GM18858 (cell line): ENCODE measurements around the gene LAMB4.

Experiments
- ATAC-seq: cut with Tn5 transposase; IDR thresholded peaks from one replicate; pipeline ENCODE4 v1.9.1; 2021; ENCODE audit not compliant: unreplicated experiment

The LAMB4 gene

DNA sequence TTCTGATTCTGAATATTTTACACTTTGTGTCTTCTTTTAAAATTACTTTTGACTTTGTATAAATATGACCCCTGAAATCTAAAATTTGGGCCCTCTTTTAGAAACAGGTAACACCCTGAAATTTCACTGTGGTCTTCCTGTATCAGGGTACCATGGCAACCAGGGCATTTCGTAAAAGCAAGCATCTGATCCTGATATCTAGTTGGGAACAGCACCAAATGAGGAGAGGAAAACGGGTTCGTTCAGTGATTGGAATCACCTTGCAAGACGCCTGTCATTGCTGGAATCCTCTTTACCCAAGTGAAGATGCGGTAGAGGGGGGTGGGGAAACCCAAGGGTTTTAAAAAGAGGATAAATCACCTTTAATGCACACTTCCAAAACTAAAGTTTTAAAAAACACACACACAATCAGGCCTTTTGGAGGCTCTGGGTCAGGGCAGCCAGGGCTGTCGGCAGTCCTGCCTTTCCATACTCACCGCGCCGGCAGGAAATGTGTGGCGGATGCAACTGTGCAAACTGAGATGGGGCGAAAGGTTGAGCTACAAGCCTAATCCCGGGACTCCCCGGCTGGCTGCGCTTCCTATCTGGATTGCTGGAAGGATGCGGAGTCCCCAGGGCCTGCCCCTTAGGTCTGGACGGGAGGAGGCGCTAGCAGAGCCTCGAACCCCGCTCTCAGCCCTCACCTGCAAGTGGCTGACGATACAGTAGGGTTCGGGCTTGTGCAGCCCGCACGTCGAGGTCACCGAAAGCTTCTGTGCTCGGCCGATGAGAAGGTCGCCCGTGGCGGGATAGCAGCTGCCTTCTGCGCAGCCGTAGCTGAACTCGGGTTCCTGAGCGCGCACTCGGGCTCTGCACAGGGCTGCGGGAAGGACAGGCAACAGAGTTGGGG is 129.0 kb downstream of the LAMB4 start:
- ATAC-seq, result no peak

DNA sequence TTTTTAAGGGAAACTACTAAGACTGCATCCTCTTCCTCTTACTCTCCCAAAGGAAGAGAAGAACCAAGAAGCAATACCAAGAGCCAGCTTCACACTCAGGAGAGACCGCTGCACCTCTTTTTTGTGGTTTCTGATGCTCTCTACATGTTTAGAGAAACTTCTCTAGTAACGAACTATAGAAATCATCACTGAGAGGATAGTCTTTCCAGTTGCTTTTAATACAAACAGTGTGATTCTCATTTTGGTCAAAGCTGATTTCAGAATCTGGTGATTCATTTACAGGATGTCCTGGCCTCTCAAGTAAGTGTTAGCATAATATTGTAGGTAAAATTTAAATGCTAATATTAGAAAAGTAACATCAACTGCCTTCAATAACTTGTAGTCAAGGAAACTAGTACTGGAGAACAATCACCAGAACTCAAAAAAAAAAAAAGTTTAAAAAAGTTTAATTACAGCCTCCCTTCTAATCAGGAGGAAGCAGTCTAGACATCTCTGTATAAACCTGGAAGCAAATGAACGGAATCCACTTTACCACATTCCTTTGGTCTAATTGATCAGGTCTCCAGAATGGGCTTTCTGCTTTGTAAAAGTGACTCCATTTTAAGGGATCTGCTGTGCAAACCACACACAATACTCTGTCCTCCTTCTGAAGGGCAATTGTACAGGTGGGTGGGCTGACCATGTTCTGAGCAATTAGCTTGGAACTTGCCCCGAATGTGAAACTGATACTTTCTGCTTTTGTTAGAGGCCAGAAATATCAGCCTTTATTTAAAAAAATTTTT is 130.2 kb downstream of the LAMB4 start:
- ATAC-seq, result no peak

DNA sequence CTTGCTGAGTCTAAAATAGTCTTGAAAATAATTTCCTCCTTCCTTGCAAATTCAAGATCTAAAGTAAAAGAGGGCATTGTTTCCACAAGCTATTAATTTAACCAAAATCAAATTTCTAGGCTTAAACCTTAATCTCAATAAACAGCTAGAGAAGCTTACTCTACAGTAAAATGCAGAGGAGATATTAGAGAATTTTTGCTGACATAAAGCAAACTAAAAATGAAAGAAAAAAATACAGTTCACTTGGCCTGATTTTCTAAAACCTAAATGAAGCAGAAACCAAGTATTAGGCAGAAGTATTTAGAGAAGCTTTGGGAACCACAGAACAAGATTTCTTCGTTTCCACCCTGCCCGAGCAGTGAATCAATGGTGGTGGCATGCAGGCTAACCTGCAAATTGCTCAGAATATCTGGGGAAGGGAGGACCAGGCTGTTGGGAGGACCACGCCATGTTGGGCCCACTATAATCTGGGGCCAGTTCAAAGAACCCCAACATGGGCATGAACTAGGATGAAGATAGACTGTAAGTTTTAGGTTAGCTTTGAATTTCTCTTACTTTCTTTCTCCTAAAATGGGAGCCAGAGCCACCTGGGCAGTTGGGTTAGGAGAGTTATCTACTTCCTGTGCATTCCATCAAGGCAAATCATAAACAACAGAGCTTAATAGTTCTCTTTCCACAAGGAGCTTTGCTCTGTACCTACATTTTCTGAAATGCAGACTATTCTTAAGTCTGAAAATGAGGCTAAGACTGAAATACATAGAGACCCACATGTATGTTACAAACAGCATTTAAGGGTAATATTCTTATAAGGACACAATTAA is 131.3 kb downstream of the LAMB4 start:
- no peak for ATAC-seq

DNA sequence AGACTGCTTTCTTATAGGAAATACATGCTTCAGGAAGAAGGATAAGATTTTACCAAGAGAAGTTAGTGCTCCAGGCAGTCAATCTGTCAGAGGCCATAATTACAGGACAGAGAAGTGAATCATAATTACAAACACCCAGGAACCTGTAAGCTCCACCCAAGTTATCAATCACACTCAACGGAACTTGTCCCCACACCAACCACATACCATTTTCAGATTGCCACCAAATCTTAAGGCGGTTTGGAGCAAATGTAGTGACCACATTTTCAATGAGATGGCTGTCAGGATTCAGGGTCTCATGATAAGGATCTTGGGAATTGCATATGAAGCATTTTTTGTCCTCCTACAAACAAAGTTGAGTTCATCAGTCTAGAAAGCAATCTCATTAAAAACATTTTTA is 132.0 kb downstream of the LAMB4 start:
- no peak for ATAC-seq

DNA sequence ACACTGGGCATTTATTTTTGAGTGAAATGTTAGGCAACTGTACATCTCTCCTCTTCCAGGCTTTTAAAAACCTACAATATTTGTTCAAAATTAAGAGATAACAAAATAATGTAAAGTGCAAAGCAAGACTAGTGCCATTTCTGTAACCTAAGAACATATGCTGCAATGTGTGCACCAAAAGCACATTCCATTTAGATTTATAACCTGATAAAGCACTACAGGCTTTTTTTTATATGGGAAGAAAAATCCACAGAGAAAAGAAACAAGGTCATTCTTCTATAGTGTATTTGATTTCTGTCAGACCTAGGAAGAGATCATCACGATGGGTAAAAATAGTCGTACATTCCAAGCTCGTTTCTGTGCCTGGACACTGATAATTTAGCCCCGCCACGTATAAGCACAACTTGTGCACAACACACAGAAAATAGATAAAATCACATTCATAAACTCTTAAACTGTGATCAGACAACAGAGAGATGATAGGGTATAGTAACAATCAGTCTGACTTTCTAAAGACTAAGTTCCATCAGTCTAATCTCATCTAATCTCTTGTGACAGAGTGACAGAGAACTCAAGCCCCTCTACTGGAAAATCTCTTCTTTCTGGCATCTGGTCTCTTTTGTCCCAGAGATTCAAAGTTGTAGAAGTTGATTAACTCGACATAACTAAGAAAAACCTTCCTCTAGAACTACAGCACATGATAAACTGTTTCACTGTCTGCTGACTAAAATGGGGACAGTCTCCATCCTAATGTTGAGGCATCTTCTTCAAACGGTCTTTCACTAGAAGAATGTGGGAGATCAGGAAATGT is 133.9 kb downstream of the LAMB4 start:
- no peak for ATAC-seq

DNA sequence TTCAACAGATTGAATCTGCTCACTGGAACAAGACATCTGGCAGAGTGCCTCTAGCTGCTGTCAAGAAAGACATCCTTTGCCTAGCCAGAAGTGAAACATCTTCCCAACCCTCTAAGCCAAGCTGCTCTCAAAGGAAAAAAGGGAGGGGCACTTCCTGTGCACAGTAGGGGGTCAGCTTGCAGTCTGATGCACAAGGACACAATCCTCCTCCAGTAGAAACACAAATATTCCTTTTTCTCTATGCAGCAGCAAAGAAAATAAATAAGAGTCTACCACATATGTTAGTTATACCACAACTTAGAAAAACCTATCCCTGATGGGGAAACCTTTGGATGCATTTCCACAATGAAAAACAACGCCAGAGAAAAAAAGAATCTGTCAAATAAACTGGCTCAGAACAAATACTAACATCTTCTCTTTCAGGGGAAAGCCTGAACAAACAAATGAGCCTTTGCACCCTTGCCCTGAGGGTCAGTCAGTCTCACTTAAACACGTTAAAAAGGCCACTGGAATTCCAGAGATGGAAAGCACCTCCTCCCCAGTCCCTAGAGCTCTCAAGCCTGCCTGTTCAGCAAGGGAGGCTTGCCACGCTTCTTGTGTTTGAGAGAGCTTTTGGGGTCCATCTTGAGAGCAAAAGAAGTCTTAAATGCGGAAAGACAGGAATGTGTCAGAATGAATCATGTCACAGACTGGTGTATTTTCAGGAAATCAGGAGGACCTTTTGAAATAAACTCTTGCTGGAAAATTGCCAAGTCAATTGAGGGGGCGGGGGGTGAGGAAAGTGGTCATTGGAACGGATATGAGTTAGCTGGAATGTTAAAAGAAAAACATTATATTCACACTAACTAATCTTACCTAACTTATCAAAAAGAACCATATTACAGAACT is 134.7 kb downstream of the LAMB4 start:
- no peak for ATAC-seq

DNA sequence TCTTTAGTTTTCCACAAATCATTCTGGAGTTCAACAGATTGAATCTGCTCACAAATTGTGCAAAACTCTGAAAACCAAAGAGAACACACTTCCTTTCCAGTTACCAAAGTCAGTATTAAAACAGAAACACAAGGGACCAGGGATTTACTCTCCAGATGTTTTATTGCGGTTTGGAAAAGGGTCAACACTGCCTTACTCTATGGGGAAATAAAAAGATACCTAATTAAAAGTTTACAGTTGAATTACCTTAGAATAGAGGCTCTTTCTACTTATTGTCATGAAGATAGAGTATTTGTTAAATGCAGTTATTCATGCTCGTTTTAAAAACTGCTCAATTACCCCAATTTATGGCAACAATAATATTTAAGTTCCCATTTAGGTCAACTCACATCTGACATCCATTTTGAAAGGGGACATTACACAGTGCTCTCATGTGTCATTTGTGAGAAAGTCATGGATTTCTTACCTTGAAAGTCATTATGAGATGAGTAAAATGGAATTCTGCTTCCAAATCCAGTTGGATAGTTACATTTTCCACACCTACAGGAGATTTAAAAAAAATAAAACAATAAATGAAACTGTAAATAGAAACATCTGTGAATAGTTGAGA is 135.6 kb downstream of the LAMB4 start:
- ATAC-seq, result no peak

DNA sequence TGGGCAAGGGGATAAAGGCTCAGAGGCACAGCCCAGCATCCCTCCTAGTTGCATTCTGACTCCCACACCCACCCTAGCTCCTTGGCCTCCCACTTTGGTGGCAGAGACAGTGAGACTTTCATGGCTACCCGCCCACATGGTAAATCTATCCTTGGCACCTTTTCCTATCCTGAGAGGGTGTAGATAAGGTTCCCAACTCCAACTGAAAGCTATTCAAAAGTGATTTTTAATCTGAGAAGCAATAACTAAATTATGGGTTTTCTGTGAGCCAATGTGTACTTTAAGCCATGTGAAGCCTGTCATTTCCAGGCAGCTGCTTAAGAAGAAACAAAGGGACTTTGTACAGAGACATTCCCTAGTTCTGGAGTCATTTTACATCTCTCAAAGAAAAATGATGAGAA is 136.3 kb downstream of the LAMB4 start:
- ATAC-seq, result no peak

DNA sequence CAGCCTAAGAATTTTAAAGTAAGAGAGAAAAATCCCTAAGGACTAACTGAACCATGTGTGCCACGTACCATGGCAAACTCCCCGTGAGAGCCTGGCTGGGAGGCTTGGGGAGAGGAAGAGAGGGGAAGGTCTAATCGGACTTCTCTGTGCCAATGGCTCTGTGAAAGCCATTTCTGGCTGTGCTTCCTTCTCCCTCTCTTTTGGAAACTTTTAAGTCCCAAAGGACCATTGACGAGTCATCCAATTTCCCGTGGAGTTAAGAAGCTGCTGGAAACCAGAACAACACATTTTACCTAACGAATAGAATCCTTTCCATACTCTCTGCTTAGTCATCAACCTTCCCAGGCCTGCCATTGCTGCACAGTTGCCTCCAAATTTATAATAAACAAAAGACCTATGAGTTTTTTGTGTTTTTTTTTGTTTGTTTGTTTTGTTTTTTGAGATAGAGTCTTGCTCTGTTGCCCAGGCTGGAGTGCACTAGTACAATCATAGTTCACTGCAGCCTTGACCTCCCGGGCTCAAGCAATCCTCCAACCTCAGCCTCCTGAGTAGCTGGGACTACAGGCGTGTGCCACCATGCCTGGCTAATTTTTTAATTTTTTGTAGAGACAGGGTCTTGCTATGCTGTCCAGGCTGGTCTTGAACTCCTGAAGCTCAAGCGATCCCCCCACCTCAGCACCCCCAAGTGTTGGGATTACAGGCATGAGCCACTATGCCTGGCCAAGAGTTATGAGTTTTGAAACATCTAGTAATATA is 140.4 kb downstream of the LAMB4 start:
- ATAC-seq, result no peak

DNA sequence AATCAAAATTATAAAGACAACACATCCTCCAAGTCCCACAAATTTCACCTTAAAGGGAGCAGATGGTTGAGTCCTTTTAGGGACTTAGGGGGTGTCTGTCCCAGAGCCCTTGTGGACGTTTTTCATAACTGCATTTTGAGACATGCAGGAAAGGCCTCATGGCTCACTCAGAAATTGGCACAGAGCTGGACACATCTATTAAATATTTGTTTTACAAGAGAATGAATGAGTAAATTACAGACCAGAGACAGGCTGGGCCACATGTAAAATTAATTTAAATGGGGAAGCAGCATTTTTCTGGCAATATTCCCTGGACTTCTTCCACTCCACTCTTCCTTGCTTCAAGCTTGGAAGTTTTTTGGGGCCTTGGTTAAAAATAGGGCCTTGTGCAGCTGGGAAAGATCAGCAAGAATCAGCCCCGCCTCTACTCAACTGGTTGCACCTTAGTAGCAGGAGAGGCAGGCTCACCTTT is 147.2 kb downstream of the LAMB4 start:
- no peak for ATAC-seq

DNA sequence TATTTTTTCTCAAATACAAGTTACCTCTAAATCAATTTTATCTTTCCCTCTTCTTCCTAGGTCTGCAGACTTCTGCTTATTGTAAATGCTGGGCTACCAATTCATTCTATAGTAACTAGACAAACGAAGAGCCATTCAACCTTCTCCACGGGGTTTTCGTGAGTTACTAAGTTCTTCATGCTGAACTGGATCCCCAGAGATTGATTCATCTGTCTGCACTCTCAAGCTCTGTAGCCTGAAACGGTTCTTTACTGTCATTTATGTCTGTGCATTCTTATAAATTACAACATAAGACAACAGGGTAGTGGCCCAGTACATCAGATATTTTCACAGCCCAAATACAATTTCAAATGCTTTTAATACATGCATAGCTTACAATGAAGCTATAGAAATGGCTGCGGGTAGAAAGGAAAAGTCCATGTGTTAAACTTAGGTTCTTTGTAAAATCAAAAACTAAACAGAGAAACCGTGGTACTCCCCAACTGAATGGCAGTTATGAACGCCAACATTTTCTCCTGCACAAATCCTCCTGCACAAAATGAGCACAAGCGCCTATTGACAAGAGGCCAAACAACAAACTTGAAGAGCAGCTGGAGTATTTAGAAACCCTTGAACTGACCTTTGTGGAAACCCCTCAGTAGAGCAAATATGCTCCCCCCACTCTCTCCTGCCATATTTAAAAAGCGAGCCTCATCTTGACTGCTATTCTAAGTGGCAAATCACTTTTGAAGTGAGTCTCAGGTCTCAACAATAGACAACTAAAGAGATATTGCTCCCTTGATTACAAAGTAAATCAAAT is 147.9 kb downstream of the LAMB4 start:
- ATAC-seq, result no peak

DNA sequence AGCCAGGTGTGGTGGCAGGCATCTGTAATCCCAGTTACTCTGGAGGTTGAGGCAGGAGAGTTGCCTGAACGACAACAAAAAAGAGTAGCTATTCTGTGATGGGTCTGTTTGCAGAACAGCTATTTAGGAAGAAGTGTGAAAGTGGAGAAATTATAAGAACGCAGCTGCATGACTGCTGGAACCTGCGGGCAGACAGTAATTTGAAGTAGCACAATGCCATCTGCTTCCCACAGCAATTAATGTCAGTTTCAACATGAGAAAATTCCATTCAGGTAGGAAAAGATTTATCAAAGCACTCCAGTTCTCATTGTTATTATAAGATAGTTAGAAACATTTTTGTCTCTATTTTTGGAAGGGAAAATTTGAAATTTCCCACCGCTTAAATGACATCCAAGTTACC is 148.7 kb downstream of the LAMB4 start:
- no peak for ATAC-seq

DNA sequence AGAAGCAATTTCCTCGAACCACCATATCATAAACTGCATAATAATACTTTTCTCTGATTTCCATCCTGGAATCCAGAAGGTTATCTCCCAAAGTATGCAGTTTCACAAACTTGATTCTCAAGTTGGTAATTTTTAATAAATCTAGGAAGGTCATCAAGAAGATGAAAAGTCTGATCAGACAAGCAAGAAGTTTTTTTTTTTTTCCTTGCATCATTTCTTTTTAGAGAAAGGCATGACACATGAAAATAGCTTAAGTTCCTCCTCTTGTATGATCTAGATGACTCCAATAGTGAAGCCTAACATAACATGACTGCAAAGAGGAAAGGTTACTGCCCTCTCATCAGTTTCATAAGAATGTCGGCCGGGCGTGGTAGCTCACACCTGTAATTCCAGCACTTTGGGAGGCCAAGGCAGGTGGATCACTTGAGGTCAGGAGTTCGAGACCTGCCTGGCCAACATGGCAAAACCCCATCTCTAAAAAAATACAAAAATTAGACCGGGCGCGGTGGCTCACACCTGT is 149.4 kb downstream of the LAMB4 start:
- ATAC-seq, result no peak

DNA sequence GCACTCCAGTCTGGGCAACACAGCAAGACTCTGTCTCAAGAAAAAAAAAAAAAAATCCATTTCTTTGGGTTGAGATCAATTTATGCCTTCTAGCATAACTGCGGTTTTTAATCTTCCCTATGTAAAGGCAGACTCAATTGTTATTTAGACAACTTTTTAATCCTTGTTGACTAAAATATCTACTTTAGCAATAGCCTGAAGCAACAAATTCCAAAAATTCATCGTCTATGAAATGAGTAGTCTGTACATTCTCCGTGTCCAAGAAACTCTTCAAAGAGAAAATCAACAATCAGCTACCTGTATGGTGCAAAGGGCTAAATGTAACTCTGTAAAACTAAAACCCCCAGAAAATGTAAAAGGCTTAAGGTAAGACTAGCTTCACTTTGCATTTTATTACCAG is 150.0 kb downstream of the LAMB4 start:
- ATAC-seq, result no peak

DNA sequence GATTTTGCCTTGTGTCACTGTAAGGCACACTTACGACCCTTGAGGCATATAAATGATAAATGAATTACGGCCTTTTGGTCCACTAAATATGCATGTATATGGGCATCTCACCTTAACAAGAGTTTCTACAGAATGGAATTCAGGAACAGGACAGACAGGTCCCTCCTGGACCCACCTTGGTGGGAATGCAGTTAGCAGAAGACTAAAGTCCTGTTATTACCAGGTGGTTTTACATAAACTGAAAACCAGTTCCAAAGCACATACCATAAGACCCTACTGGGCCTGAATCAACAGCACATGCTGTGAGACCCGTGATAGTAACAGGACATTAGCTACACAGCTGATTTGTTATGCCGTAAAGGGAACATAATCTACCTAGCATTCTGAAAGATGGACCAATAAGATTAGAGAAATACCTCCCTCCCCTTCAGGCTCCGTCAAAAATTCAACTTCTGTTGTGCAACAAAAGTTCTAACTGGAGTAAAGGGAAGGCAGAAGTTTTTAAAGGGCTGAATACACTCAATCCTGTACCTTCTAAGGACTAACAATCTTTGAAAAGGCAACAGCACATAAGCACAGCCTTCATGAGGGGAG is 151.2 kb downstream of the LAMB4 start:
- no peak for ATAC-seq

DNA sequence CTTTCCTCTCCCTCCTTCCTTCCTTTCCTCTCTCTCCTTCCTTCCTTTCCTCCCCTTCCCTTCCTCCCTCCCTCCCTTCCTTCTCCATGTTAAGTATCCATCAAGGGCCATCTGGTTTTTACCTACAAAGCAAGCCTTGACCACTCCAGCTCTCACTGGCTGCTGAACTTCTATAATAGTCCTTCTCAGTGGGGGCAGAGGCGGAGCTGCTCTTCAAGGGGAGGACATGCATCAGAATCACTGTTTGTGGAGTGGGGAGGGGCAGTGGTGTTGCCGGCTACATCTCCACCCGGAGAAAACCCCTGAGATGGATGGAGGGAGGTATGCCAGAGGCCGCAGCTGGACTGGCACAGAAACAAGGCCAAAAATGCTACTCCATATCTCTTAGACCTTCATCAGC is 153.1 kb downstream of the LAMB4 start:
- ATAC-seq, result no peak

DNA sequence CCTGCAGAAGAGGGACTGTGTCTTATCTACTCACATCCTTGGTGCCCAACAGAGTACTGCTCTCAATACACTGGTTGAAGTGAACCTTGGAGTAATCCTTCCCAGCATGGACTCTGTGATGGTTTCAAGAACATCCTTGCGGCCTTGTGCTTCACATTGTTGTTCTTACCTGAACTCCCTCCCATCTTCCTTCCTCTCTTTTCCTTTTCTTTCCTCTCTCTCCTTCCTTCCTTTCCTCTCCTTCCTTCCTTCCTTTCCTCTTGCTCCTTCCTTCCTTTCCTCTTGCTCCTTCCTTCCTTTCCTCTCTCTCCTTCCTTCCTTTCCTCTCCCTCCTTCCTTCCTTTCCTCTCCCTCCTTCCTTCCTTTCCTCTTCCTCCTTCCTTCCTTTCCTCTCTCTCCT is 153.5 kb downstream of the LAMB4 start:
- ATAC-seq, result no peak
